Small intestine (tissue), 7 donors: Measurements from ENCODE around the gene USP10. TPM values are rescaled to one million over a fixed set of nuclear protein-coding genes. Genes with fewer than 3 reads are reported as not detected.
A peak's percentile ranks its signal among the peaks of the same experiment; 100 is the strongest.

Experiments used
- DNase-seq, 2 donors: peaks; one replicate each; pipeline versions ENCODE4 v3.0.0 to v3.0.0-alpha.2; 2013
- FAIRE-seq: peaks from 2 replicates; lab custom pipeline; 2012; peaks lifted over from hg19 to GRCh38; lab: Jason Lieb, UNC
- H3K27ac ChIP-seq, 3 donors: one replicate each; pipeline ENCODE4 v1.5.1; 2013; ENCODE audit warnings: low read length in 2 of 3, mild to moderate bottlenecking in 2 of 3, control low read depth in 1 of 3, inconsistent platforms in 1 of 3, low read depth in 1 of 3, moderate library complexity in 1 of 3
- H3K27me3 ChIP-seq, 3 donors: one replicate each; pipeline ENCODE4 v1.6.1; 2013; ENCODE audit warnings: low read length in 3 of 3, inconsistent platforms in 1 of 3; ENCODE audit not compliant: control insufficient read depth in 3 of 3, insufficient read depth in 3 of 3
- H3K36me3 ChIP-seq, 3 donors: one replicate each; pipeline ENCODE4 v1.6.1; 2013; ENCODE audit warnings: low read length in 3 of 3, inconsistent platforms in 1 of 3, low read depth in 1 of 3, mild to moderate bottlenecking in 1 of 3, moderate library complexity in 1 of 3; ENCODE audit not compliant: control insufficient read depth in 3 of 3, insufficient read depth in 2 of 3
- H3K4me1 ChIP-seq, 3 donors: one replicate each; pipeline ENCODE4 v1.6.1; 2013; ENCODE audit warnings: low read length in 2 of 3, inconsistent platforms in 1 of 3, low read depth in 1 of 3, mild to moderate bottlenecking in 1 of 3, moderate library complexity in 1 of 3; ENCODE audit not compliant: control insufficient read depth in 3 of 3, insufficient read depth in 2 of 3
- H3K4me3 ChIP-seq, 3 donors: one replicate each; pipeline ENCODE4 v1.5.1; 2013; ENCODE audit warnings: low read length in 3 of 3, control low read depth in 1 of 3, inconsistent platforms in 1 of 3, low read depth in 1 of 3, mild to moderate bottlenecking in 1 of 3, moderate library complexity in 1 of 3
- H3K9me3 ChIP-seq, 2 donors: one replicate each; pipeline ENCODE4 v1.6.1; 2013; ENCODE audit warnings: low read depth in 1 of 2, low read length in 1 of 2; ENCODE audit not compliant: control insufficient read depth in 2 of 2, insufficient read depth in 1 of 2
- WGBS, 3 donors: extraction: QIAGEN DNeasy Blood & Tissue Kit; methylation state at CpG; one replicate each; pipeline ENCODE4 v1.1.7; 2013; 5-methylcytosine and 5-hydroxymethylcytosine counted together
- polyA plus RNA-seq, 4 donors: library from polyadenylated mRNA; stranded (reverse) in 3 of 4; unstranded in 1 of 4; fragments of 200-250 nt in 3 of 4; fragments of 120-200 nt in 1 of 4; gene quantifications; one replicate each; pipeline versions ENCODE4 v1.2.1 to v1.2.3, GENCODE V29; 2013
- donor health status: healthy with polysubstance abuse.
- donor health status: control.
- donor health status: control.
- donor health status: Bipolar disorder and iron deficiency.
- donor health status: healthy.

The USP10 gene
- polyA plus RNA-seq, 4 donors, result 22.4 to 67.1 (median 32.1) TPM

DNA sequence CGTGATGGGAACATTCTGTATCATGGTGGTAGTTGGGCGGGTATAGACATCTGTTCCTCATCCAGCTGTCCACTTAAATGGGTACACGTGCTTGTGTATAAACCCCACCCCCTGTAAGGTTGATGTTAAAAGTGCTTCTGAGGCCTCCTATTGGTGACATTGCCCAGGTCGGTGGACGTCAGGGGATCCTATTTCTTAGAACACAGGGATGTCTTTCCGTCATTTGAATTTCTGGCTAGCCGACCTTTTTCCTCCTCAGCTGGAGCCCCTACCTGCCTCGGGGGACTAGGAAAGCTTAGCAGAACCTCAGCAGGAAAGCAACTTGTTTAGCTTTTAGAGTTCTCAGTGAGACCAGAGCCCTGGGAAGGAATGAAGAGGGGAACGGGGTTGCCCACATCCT, 103.3 kb downstream of the USP10 start:
- FAIRE-seq, result no peak
- DNase-seq, result no peak
- Histone ChIP-seq H3K27ac (no peak overlapping the region), H3K4me1 (no peaks in the 10 kb centered on the region), H3K9me3 (peaks cover 0 to 3% of the 10 kb centered on the region in 2 donors), H3K27me3 (no peaks in the 10 kb centered on the region), H3K4me3 (no peak overlapping the region), H3K36me3 (no peaks in the 10 kb centered on the region)
- 80 to 86% (median 84%) methylated on average over 9 of the region's 9 CpGs for WGBS, 3 donors

DNA sequence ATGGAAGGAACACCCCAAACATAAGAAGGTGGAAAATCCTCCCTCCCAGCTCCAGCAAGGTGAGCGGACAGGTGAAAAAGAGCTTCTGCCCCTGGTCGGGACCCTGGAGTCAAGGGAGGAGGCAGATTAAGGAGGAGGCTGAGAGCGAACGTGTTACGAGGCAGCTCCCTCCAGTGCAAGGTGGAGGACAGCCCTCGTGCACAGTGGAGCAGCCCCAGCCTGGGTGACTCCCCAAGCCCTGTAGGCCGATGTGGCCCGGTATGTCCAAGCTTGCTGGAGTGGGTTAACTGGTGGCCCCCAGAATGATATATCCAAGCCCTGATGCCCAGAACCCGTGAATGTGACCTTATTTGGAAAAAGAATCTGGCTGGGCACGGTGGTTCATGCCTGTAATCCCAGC, 104.5 kb downstream of the USP10 start:
- 89 to 94% (median 93%) methylated on average over 10 of the region's 10 CpGs for WGBS, 3 donors
- FAIRE-seq, result no peak
- no peaks in the 10 kb centered on the region for H3K4me1 ChIP-seq

DNA sequence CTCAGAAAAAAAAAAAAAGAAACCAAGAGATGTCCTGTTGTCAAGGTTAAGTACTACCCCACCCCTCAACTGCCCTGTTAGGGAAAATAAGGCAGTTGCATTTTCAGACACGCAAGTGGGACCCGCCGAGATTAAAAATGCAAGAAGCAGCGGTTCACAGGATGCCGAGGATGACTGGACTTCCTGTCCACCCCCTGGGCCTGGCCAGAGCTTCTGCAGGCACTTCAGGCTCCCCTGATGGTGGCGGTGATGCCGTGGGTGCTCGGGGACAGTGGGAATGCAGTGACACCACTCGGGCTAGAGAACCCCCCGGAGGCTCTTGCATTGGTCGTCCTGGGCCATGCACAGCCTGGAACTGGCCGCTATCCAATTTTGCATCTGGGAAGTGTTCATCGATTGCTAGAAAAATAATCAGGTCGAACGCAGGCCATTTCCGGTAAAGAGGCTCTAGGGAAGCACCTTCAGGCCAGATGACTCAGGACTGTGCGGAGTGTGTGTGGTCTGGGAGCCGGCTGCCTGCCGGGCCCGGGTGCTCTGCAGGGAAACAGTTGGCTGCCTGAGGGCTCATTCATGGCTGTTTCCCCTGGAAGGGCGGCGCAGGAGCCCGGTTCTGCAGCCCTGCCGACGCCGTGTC, 106.6 kb downstream of the USP10 start:
- 54 to 77% (median 65%) methylated on average over 26 of the region's 26 CpGs for WGBS, 3 donors
- FAIRE-seq (no peak), DNase-seq (no peak)
- Histone ChIP-seq H3K4me3 (no peak overlapping the region), H3K27ac (peak overlapping the region in 1 of 3 donors; percentile 73), H3K27me3 (peaks cover 0 to 5% (median 0%) of the 10 kb centered on the region in 3 donors), H3K4me1 (no peaks in the 10 kb centered on the region), H3K36me3 (no peaks in the 10 kb centered on the region), H3K9me3 (peaks cover 0 to 4% of the 10 kb centered on the region in 2 donors)

More for the DNA sequence above, 104.5 kb downstream of the USP10 start:
- H3K27me3 ChIP-seq, result no peaks in the 10 kb centered on the region
- no peak overlapping the region for H3K4me3 ChIP-seq
- H3K9me3 ChIP-seq, result peaks cover 0 to 3% of the 10 kb centered on the region in 2 donors
- no peak overlapping the region for H3K27ac ChIP-seq
- no peak for DNase-seq
- H3K36me3 ChIP-seq, result no peaks in the 10 kb centered on the region

DNA sequence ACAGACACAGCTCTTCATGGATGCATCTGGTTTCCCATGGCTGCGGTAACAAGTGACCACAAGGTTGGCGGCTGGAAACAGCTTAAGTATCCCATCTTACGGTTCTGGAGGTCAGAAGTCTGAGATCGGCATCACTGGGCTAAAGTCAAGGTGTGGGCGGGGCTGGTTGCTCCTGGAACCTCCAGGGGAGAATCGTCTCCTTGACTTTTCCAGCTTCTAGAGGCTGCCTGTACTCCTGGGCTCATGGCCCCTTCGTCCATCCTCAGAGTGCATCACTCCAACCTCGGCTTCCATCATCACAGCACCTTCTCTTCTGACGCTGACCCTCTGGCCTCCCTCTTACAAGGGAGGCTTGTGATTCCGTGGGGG, 107.1 kb downstream of the USP10 start:
- no peak overlapping the region for H3K27ac ChIP-seq
- FAIRE-seq, result no peak

DNA sequence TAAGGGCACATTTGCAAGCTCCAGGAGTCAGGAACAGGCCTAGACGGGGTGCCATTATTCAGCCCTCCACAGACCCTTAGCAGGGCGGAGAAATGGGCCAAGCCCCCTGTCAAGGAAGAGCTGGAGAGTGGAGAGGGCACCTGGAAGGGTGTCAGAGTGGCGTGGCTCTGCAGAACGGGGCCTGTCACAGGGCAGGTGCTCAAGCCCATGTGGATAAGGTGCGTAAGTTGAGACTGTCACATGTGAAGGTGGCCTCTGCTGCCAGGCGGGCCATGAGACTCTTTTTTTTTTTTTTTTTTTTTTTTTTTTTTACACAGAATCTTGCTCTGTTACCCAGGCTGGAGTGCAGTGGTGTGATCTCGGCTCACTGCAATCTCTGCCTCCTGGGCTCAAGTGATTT, 108.0 kb downstream of the USP10 start:
- WGBS, 3 donors, result 83 to 94% (median 91%) methylated on average over 6 to 7 of the region's 7 CpGs
- DNase-seq (no peak), FAIRE-seq (no peak)
- no peak overlapping the region for H3K4me3 ChIP-seq
- no peaks in the 10 kb centered on the region for H3K36me3 ChIP-seq
- peaks cover 0 to 7% of the 10 kb centered on the region in 2 donors for H3K9me3 ChIP-seq
- H3K27ac ChIP-seq, result no peak overlapping the region
- peaks cover 0 to 5% (median 0%) of the 10 kb centered on the region in 3 donors for H3K27me3 ChIP-seq
- H3K4me1 ChIP-seq, result no peaks in the 10 kb centered on the region

More for the DNA sequence above, 107.1 kb downstream of the USP10 start:
- no peak for DNase-seq
- 75 to 85% (median 82%) methylated on average over 10 of the region's 10 CpGs for WGBS, 3 donors
- H3K4me3 ChIP-seq, result no peak overlapping the region
- H3K36me3 ChIP-seq, result no peaks in the 10 kb centered on the region
- no peaks in the 10 kb centered on the region for H3K4me1 ChIP-seq
- H3K9me3 ChIP-seq, result peaks cover 0 to 7% of the 10 kb centered on the region in 2 donors
- H3K27me3 ChIP-seq, result peaks cover 0 to 5% (median 0%) of the 10 kb centered on the region in 3 donors

DNA sequence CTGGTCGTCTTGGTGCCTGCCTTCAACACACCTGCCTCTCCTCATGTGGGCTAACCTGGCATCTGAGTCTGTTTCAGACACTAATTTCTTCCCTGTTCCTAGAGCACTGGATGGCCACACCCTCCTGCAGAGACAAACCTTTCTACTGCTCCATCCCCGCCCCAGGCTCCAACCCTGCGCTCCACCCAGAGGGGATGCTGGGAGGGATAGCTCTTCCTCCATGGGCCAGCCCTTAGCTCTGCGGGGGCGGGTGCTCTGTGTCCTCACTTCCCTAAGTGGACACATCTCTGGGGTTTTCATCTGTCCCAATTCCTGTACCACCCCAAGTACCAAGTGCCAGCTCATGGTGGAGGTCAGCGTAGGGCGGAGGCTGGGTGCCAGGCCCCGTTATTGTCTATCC, 109.0 kb downstream of the USP10 start:
- H3K9me3 ChIP-seq, result peaks cover 0 to 10% of the 10 kb centered on the region in 2 donors
- H3K36me3 ChIP-seq, result no peaks in the 10 kb centered on the region
- WGBS, 3 donors, result 64 to 79% (median 74%) methylated on average over 8 of the region's 8 CpGs
- H3K27me3 ChIP-seq, result peaks cover 0 to 5% (median 0%) of the 10 kb centered on the region in 3 donors
- no peak overlapping the region for H3K27ac ChIP-seq
- H3K4me3 ChIP-seq, result no peak overlapping the region
- DNase-seq (no peak), FAIRE-seq (no peak)
- no peaks in the 10 kb centered on the region for H3K4me1 ChIP-seq

DNA sequence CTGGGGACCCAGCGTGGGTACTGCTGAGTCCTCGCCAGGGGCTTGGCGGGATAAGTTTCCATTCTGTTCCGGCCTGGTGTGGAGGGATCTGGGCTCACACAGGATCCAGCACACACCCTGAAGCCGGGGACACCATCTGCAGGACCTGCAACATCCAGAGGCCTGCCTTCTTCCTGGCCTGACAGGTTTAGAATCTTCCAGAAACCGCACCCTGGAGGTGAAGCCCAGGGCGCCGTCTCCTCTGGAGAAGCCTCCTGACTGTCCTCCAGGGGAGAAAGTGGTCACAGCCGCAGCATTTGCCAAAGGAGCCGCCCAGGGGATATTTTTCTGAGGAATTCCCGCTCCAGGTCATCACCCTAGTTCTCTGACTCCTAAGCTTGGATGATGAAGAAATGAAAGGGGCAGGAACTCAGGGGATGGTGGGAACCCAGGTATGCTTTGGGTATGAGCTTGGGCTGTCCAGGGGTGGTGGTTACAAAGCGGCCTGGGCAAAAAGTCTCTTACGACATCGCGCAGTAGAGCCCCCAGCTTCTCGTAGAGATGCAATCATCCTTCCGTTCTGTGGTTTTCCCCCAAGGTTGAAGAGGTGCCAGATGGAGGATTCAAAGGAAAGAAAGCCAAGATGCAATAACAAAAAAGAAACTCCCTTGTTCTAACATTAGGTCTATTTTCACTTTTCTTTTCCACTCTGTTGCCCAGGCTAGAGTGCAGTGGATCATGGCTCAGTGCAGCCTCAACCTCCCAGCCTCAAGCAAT, 110.9 kb downstream of the USP10 start:
- FAIRE-seq, result no peak
- H3K27me3 ChIP-seq, result peaks cover 0 to 10% (median 0%) of the 10 kb centered on the region in 3 donors

DNA sequence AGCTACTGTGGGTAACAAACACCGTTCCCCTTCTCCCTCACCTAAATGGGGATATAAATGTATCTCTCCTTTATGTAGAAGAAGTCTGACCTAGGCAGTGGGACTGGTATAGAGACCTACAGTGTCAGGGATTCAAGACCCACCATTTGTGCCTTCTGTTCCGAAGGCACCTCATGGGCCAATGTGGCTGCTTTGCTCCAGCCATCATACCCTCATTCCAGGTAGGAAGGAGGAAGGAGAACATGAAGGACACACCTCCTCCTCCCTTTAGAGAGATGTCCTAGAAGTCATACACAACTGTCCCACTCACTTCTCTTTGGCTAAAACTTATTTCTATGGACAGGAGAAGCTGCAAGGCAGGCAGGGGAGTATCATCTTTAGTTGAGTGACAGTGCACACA, 111.7 kb downstream of the USP10 start:
- Histone ChIP-seq H3K4me1 (no peaks in the 10 kb centered on the region), H3K27me3 (peaks cover 0 to 10% (median 0%) of the 10 kb centered on the region in 3 donors), H3K9me3 (peaks cover 0 to 7% of the 10 kb centered on the region in 2 donors), H3K4me3 (no peak overlapping the region), H3K27ac (peak overlapping the region in 1 of 3 donors; percentile 19), H3K36me3 (no peaks in the 10 kb centered on the region)
- 88 to 100% (median 94%) methylated on average over 2 of the region's 2 CpGs for WGBS, 3 donors
- DNase-seq, result no peak
- no peak for FAIRE-seq

More for the DNA sequence above, 110.9 kb downstream of the USP10 start:
- Histone ChIP-seq H3K27ac (peak overlapping the region in 1 of 3 donors; percentile 55), H3K36me3 (no peaks in the 10 kb centered on the region), H3K4me1 (no peaks in the 10 kb centered on the region), H3K4me3 (no peak overlapping the region), H3K9me3 (peaks cover 0 to 7% of the 10 kb centered on the region in 2 donors)
- DNase-seq, result no peak
- 71 to 83% (median 71%) methylated on average over 17 of the region's 17 CpGs for WGBS, 3 donors
